ENCODE results near the gene GPR179.

- TF ChIP-seq POLR2A (IDR thresholded peaks at IDR 0.05) (no peak), CTCF (IDR thresholded peaks at IDR 0.05) (no peak)
Observed at GRCh38 chr17:38353668-38354067, 9.9 kb upstream of the GPR179 start.

Data from breast epithelium (tissue), 3 donors.